ENCODE data around the gene RNF5.
A peak's percentile ranks its signal among the peaks of the same experiment; 100 is the strongest.

RNF5 gene

GRCh38 chr6:32154514-32155161 is 23.6 kb upstream of the RNF5 start:
- CTCF ChIA-PET, result interaction anchor here (0.8 to 1.3 kb wide), 9 partner anchors 10 to 108 kb away, joined by 3 to 32 read pairs (median 5); partner anchors contain the start of gene EGFL8
- POLR2A ChIA-PET, result no interaction called here

GRCh38 chr6:32156891-32157290 is 21.3 kb upstream of the RNF5 start:
- no peak for DNase-seq (ENCODE audit: low read depth, low spot score)
- no peak overlapping the region for H3K4me3 ChIP-seq (ENCODE audit: low read depth, low read length)
- POLR2A ChIA-PET, result no interaction called here
- TF ChIP-seq CTCF (IDR thresholded peaks at IDR 0.05; ENCODE audit: insufficient read depth, low read length, missing control alignments), result no peak
- CTCF ChIA-PET, result interaction anchor here (0.7 kb wide), 1 partner anchor 38 kb away, joined by 3 read pairs; no protein-coding TSS in a partner anchor

More at GRCh38 chr6:32154514-32155161, 23.6 kb upstream of the RNF5 start:
- peak overlapping the region; percentile 90 for H3K4me3 ChIP-seq (ENCODE audit: low read depth, low read length)
- no peak for DNase-seq (ENCODE audit: low read depth, low spot score)
- peak; percentile 76 for TF ChIP-seq CTCF (IDR thresholded peaks at IDR 0.05; ENCODE audit: insufficient read depth, low read length, missing control alignments)

- POLR2A ChIA-PET, result no interaction called here
- DNase-seq (ENCODE audit: low read depth, low spot score), result no peak
- no peak for TF ChIP-seq CTCF (IDR thresholded peaks at IDR 0.05; ENCODE audit: insufficient read depth, low read length, missing control alignments)
- H3K4me3 ChIP-seq (ENCODE audit: low read depth, low read length), result no peak overlapping the region
- CTCF ChIA-PET, result interaction anchor here (0.9 to 1.9 kb wide), 3 partner anchors 38 to 41 kb away, joined by 3 to 5 read pairs (median 3); no protein-coding TSS in a partner anchor
These were observed 20.2 kb upstream of the RNF5 start for GRCh38 chr6:32158052-32158451.

GRCh38 chr6:32163559-32164258 is 14.5 kb upstream of the RNF5 start:
- TF ChIP-seq CTCF (IDR thresholded peaks at IDR 0.05; ENCODE audit: insufficient read depth, low read length, missing control alignments), result no peak
- ChIA-PET POLR2A (interaction anchor here (0.7 to 1.8 kb wide), 2 partner anchors 11 to 192 kb away, joined by 3 to 4 read pairs; partner anchors contain the start of gene DXO), CTCF (interaction anchor here (1.5 to 3.4 kb wide), 3 partner anchors 9 to 50 kb away, joined by 5 to 24 read pairs (median 7); no protein-coding TSS in a partner anchor)
- no peak overlapping the region for H3K4me3 ChIP-seq (ENCODE audit: low read depth, low read length)
- DNase-seq (ENCODE audit: low read depth, low spot score), result no peak

- no peak for TF ChIP-seq CTCF (IDR thresholded peaks at IDR 0.05; ENCODE audit: insufficient read depth, low read length, missing control alignments)
- no peak for DNase-seq (ENCODE audit: low read depth, low spot score)
- POLR2A ChIA-PET, result interaction anchor here (0.7 to 1.8 kb wide), 2 partner anchors 12 to 193 kb away, joined by 3 to 4 read pairs; partner anchors contain the start of gene DXO
- CTCF ChIA-PET, result interaction anchor here (1.5 to 3.4 kb wide), 3 partner anchors 9 to 50 kb away, joined by 5 to 24 read pairs (median 7); no protein-coding TSS in a partner anchor
- H3K4me3 ChIP-seq (ENCODE audit: low read depth, low read length), result no peak within 1 kb of the TSS
These were observed 13.9 kb upstream of the RNF5 start, which contains the start of gene EGFL8 for GRCh38 chr6:32164295-32164694. Gene EGFL8, plus strand, starts transcription at chr6:32164595. Its CDS starts 1,571 bp downstream, at chr6:32166166.
